T-helper 17 cell (primary cell): Measurements from ENCODE around the gene KRT37. TPM values are rescaled to one million over a fixed set of nuclear protein-coding genes. Genes with fewer than 3 reads are reported as not detected.
"Not testable (repeated sequence)": the region's sequence is repeated elsewhere in the genome, so short reads cannot be mapped to it uniquely, and the experiment has no call there.

Experiments
- ATAC-seq: fragments of 150-1000 bp; cut with Tn5 transposase; 2 replicates; pipeline ENCODE4 v1.10.0; 2021; ENCODE audit warnings: mild to moderate bottlenecking, moderate library complexity
- DNase-seq, 3 donors: peaks; one replicate each; pipeline versions ENCODE4 v3.0.0 to v3.0.0-alpha.2; 2020 to 2021
- H3K9me3 ChIP-seq: one replicate; pipeline ENCODE4 v1.7.0; 2013; ENCODE audit warnings: low read length, mild to moderate bottlenecking; ENCODE audit not compliant: control insufficient read depth, poor library complexity, severe bottlenecking
- H3K27ac Mint-ChIP-seq: one replicate; pipeline ENCODE4 v1.8.0; 2022; ENCODE audit warnings: mild to moderate bottlenecking, moderate library complexity, mixed read lengths
- H3K27me3 Mint-ChIP-seq: one replicate; pipeline ENCODE4 v1.8.0; 2022; ENCODE audit warnings: mixed read lengths
- H3K36me3 Mint-ChIP-seq: one replicate; pipeline ENCODE4 v1.8.0; 2022; ENCODE audit warnings: low read depth, mixed read lengths
- H3K4me1 Mint-ChIP-seq: one replicate; pipeline ENCODE4 v1.8.0; 2022; ENCODE audit warnings: mild to moderate bottlenecking, mixed read lengths
- H3K4me3 Mint-ChIP-seq: one replicate; pipeline ENCODE4 v1.8.0; 2022; ENCODE audit warnings: mild to moderate bottlenecking, moderate library complexity, mixed read lengths
- total RNA-seq, 4 donors: library from RNA in 2 of 4; stranded (reverse) in 2 of 4; gene quantifications; one replicate each; pipeline ENCODE4 v1.2.3 and lab custom pipeline; 2022 to 2026

The KRT37 gene
- total RNA-seq, 2 donors from 2014 or later, result not detected

- no peaks in the 10 kb centered on the region for H3K9me3 ChIP-seq
- Mint-ChIP-seq H3K4me1 (no peaks in the 10 kb centered on the region), H3K27me3 (peaks cover 22% of the 10 kb centered on the region), H3K36me3 (no peaks in the 10 kb centered on the region), H3K4me3 (no peak overlapping the region), H3K27ac (peak overlapping the region; percentile 39)
- ATAC-seq, result no peak
- no peak for DNase-seq
Measured at GRCh38 chr17:41449008-41449407, 24.6 kb upstream of the KRT37 start.

- no peak for ATAC-seq
- Mint-ChIP-seq H3K36me3 (no peaks in the 10 kb centered on the region), H3K27me3 (peaks cover 25% of the 10 kb centered on the region), H3K4me3 (no peak overlapping the region), H3K4me1 (no peaks in the 10 kb centered on the region), H3K27ac (peak overlapping the region; percentile 39)
- no peaks in the 10 kb centered on the region for H3K9me3 ChIP-seq
- no peak for DNase-seq
Measured at GRCh38 chr17:41448506-41448905, 24.1 kb upstream of the KRT37 start.

GRCh38 chr17:41446806-41447205, 22.4 kb upstream of the KRT37 start:
- no peaks in the 10 kb centered on the region for H3K4me1 Mint-ChIP-seq
- no peak overlapping the region for H3K27ac Mint-ChIP-seq

GRCh38 chr17:41444640-41445039, 20.3 kb upstream of the KRT37 start:
- no peak for DNase-seq
- Mint-ChIP-seq H3K27me3 (peaks cover 41% of the 10 kb centered on the region), H3K4me3 (no peak overlapping the region), H3K27ac (no peak overlapping the region), H3K36me3 (no peaks in the 10 kb centered on the region), H3K4me1 (no peaks in the 10 kb centered on the region)
- no peaks in the 10 kb centered on the region for H3K9me3 ChIP-seq
- ATAC-seq, result no peak

More at GRCh38 chr17:41446806-41447205, 22.4 kb upstream of the KRT37 start:
- peaks cover 30% of the 10 kb centered on the region for H3K27me3 Mint-ChIP-seq
- no peaks in the 10 kb centered on the region for H3K9me3 ChIP-seq
- H3K36me3 Mint-ChIP-seq, result no peaks in the 10 kb centered on the region
- DNase-seq (no peak), ATAC-seq (no peak)
- no peak overlapping the region for H3K4me3 Mint-ChIP-seq

- no peak for ATAC-seq
- no peak overlapping the region for H3K4me3 Mint-ChIP-seq
- peak overlapping the region; percentile 49 for H3K27ac Mint-ChIP-seq
- peaks cover 42% of the 10 kb centered on the region for H3K27me3 Mint-ChIP-seq
- H3K36me3 Mint-ChIP-seq, result no peaks in the 10 kb centered on the region
- H3K4me1 Mint-ChIP-seq, result peaks cover 2% of the 10 kb centered on the region
- no peak for DNase-seq
- no peaks in the 10 kb centered on the region for H3K9me3 ChIP-seq
Measured at GRCh38 chr17:41444186-41444585, 19.8 kb upstream of the KRT37 start.

- Mint-ChIP-seq H3K27me3 (peaks cover 41% of the 10 kb centered on the region), H3K36me3 (no peaks in the 10 kb centered on the region), H3K4me1 (peaks cover 2% of the 10 kb centered on the region), H3K27ac (no peak overlapping the region), H3K4me3 (no peak overlapping the region)
- DNase-seq, result no peak
- ATAC-seq, result no peak
- H3K9me3 ChIP-seq, result no peaks in the 10 kb centered on the region
Measured at GRCh38 chr17:41442739-41443138, 18.4 kb upstream of the KRT37 start.

- no peaks in the 10 kb centered on the region for H3K9me3 ChIP-seq
- Mint-ChIP-seq H3K27me3 (peaks cover 31% of the 10 kb centered on the region), H3K4me1 (peaks cover 2% of the 10 kb centered on the region), H3K36me3 (no peaks in the 10 kb centered on the region), H3K4me3 (no peak within 1 kb of the TSS), H3K27ac (no peak within 1 kb of the TSS)
- no peak for DNase-seq
- ATAC-seq, result no peak
Measured at GRCh38 chr17:41440531-41441033, 16.2 kb upstream of the KRT37 start, which contains the start of gene KRT38. Gene KRT38 (minus strand): TSS chr17:41440983. CDS start chr17:41440921, 62 bp downstream.

- H3K4me3 Mint-ChIP-seq, result no peak overlapping the region
- DNase-seq (no peak), ATAC-seq (no peak)
- H3K9me3 ChIP-seq, result no peaks in the 10 kb centered on the region
- peak overlapping the region; percentile 54 for H3K27ac Mint-ChIP-seq
- H3K4me1 Mint-ChIP-seq, result peaks cover 2% of the 10 kb centered on the region
- H3K36me3 Mint-ChIP-seq, result no peaks in the 10 kb centered on the region
- H3K27me3 Mint-ChIP-seq, result peaks cover 31% of the 10 kb centered on the region
Measured at GRCh38 chr17:41439375-41439774, 15.0 kb upstream of the KRT37 start.

GRCh38 chr17:41437769-41438168, 13.4 kb upstream of the KRT37 start:
- no peak overlapping the region for H3K27ac Mint-ChIP-seq
- peaks cover 2% of the 10 kb centered on the region for H3K4me1 Mint-ChIP-seq
- H3K4me3 Mint-ChIP-seq, result no peak overlapping the region
- peaks cover 21% of the 10 kb centered on the region for H3K27me3 Mint-ChIP-seq
- ATAC-seq (no peak), DNase-seq (no peak)
- H3K36me3 Mint-ChIP-seq, result no peaks in the 10 kb centered on the region
- no peaks in the 10 kb centered on the region for H3K9me3 ChIP-seq

- H3K36me3 Mint-ChIP-seq, result no peaks in the 10 kb centered on the region
- DNase-seq, result no peak
- no peak for ATAC-seq
- no peak overlapping the region for H3K27ac Mint-ChIP-seq
- peaks cover 21% of the 10 kb centered on the region for H3K27me3 Mint-ChIP-seq
- no peak overlapping the region for H3K4me3 Mint-ChIP-seq
- H3K4me1 Mint-ChIP-seq, result peaks cover 2% of the 10 kb centered on the region
- H3K9me3 ChIP-seq, result no peaks in the 10 kb centered on the region
Measured at GRCh38 chr17:41437254-41437653, 12.9 kb upstream of the KRT37 start.

GRCh38 chr17:41434415-41434814, 10.0 kb upstream of the KRT37 start:
- Mint-ChIP-seq H3K4me1 (peaks cover 2% of the 10 kb centered on the region), H3K27ac (no peak overlapping the region), H3K36me3 (no peaks in the 10 kb centered on the region), H3K27me3 (peaks cover 15% of the 10 kb centered on the region), H3K4me3 (no peak overlapping the region)
- H3K9me3 ChIP-seq, result no peaks in the 10 kb centered on the region
- no peak for DNase-seq
- ATAC-seq, result no peak

- H3K9me3 ChIP-seq, result no peaks in the 10 kb centered on the region
- Mint-ChIP-seq H3K4me3 (no peak overlapping the region), H3K27ac (no peak overlapping the region), H3K36me3 (no peaks in the 10 kb centered on the region), H3K4me1 (no peaks in the 10 kb centered on the region), H3K27me3 (peaks cover 12% of the 10 kb centered on the region)
- no peak for DNase-seq
- ATAC-seq, result no peak
Measured at GRCh38 chr17:41434005-41434404, 9.6 kb upstream of the KRT37 start.

GRCh38 chr17:41433586-41433985, 9.2 kb upstream of the KRT37 start:
- DNase-seq (no peak), ATAC-seq (no peak)
- H3K4me3 Mint-ChIP-seq, result no peak overlapping the region
- H3K36me3 Mint-ChIP-seq, result no peaks in the 10 kb centered on the region
- no peaks in the 10 kb centered on the region for H3K4me1 Mint-ChIP-seq
- peaks cover 16% of the 10 kb centered on the region for H3K27me3 Mint-ChIP-seq
- H3K27ac Mint-ChIP-seq, result no peak overlapping the region
- no peaks in the 10 kb centered on the region for H3K9me3 ChIP-seq

GRCh38 chr17:41430376-41430775, 6.0 kb upstream of the KRT37 start:
- not testable (repeated sequence) for H3K36me3 Mint-ChIP-seq, DNase-seq, ATAC-seq, H3K4me3 Mint-ChIP-seq, H3K4me1 Mint-ChIP-seq, H3K9me3 ChIP-seq, H3K27ac Mint-ChIP-seq
- peaks cover 18% of the 10 kb centered on the region for H3K27me3 Mint-ChIP-seq
